ENCODE measurements around the gene GJB4. TPM values are rescaled to one million over a fixed set of nuclear protein-coding genes. Genes with fewer than 3 reads are reported as not detected.

Gene GJB4
- polyA plus RNA-seq, 2 of the 4 experiments (the other 2 are of a cell fraction): not detected

DNA sequence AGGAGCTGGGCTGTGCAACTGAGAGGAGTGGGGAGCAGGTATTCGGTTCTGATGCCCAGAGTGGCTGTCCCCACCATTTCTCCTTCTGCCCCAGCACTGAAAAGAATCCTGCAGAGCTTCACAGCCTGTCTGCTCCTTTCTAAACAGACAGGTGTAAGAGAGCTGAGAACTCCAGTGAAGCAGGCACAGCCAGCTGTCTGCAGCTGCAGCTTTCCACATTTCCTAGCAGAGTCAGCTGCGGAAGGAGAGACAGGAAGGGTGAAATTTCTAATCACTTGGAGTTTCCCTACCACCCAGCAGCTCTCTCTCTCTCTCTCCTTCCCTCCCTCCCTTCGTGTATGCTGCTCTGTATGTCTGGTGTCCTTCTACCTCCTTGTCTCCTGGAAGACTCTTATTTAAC is 45.2 kb upstream of the GJB4 start:
- no peaks in the 10 kb centered on the region for H3K9me3 ChIP-seq
- FAIRE-seq (no peak), DNase-seq (ENCODE audit: low read depth in 1 of 2, low spot score in 1 of 2) (no peak), ATAC-seq (no peak)
- POLR2A ChIA-PET: no interaction called here
- H3K4me3 ChIP-seq: no peak overlapping the region
- WGBS (ENCODE audit: missing lambda C conversion rate): 34% methylated on average over 3 of the region's 3 CpGs
- H3K4me1 ChIP-seq: no peaks in the 10 kb centered on the region
- no peak overlapping the region for H3K27ac ChIP-seq
- no peak overlapping the region for H3K4me2 ChIP-seq
- CTCF ChIA-PET: interaction anchor here (1.0 kb wide), 1 partner anchor 33 kb away, joined by 4 read pairs; no protein-coding TSS in a partner anchor
- TF ChIP-seq RARB (CRISPR knock-in tag; IDR thresholded peaks at IDR 0.05) (no peak), ESRRA (IDR thresholded peaks at IDR 0.05; ENCODE audit: borderline replicate concordance, low read length) (no peak), RNF2 (IDR thresholded peaks at IDR 0.05; ENCODE audit: borderline replicate concordance, low read depth) (no peak), CHD4 (IDR thresholded peaks at IDR 0.05; ENCODE audit: borderline replicate concordance) (no peak), FOSL2 (IDR thresholded peaks at IDR 0.05) (no peak), FOSL2 (CRISPR knock-in tag; IDR thresholded peaks at IDR 0.05) (no peak), POLR2A (IDR thresholded peaks at IDR 0.05; ENCODE audit: low read length) (no peak), CEBPB (IDR thresholded peaks at IDR 0.05) (no peak), ZNF302 (CRISPR knock-in tag; IDR thresholded peaks at IDR 0.05) (no peak), TP53 (CRISPR knock-in tag; IDR thresholded peaks at IDR 0.05) (no peak)
- TF ChIP-seq, protein P1, sequence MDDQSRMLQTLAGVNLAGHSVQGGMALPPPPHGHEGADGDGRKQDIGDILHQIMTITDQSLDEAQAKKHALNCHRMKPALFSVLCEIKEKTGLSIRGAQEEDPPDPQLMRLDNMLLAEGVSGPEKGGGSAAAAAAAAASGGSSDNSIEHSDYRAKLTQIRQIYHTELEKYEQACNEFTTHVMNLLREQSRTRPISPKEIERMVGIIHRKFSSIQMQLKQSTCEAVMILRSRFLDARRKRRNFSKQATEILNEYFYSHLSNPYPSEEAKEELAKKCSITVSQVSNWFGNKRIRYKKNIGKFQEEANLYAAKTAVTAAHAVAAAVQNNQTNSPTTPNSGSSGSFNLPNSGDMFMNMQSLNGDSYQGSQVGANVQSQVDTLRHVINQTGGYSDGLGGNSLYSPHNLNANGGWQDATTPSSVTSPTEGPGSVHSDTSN (IDR thresholded peaks at IDR 0.05): no peak
- TF ChIP-seq, protein P2, sequence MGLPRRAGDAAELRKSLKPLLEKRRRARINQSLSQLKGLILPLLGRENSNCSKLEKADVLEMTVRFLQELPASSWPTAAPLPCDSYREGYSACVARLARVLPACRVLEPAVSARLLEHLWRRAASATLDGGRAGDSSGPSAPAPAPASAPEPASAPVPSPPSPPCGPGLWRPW (IDR thresholded peaks at IDR 0.05): no peak
- TF ChIP-seq, protein P3, sequence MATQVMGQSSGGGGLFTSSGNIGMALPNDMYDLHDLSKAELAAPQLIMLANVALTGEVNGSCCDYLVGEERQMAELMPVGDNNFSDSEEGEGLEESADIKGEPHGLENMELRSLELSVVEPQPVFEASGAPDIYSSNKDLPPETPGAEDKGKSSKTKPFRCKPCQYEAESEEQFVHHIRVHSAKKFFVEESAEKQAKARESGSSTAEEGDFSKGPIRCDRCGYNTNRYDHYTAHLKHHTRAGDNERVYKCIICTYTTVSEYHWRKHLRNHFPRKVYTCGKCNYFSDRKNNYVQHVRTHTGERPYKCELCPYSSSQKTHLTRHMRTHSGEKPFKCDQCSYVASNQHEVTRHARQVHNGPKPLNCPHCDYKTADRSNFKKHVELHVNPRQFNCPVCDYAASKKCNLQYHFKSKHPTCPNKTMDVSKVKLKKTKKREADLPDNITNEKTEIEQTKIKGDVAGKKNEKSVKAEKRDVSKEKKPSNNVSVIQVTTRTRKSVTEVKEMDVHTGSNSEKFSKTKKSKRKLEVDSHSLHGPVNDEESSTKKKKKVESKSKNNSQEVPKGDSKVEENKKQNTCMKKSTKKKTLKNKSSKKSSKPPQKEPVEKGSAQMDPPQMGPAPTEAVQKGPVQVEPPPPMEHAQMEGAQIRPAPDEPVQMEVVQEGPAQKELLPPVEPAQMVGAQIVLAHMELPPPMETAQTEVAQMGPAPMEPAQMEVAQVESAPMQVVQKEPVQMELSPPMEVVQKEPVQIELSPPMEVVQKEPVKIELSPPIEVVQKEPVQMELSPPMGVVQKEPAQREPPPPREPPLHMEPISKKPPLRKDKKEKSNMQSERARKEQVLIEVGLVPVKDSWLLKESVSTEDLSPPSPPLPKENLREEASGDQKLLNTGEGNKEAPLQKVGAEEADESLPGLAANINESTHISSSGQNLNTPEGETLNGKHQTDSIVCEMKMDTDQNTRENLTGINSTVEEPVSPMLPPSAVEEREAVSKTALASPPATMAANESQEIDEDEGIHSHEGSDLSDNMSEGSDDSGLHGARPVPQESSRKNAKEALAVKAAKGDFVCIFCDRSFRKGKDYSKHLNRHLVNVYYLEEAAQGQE (IDR thresholded peaks at IDR 0.05): no peak

DNA sequence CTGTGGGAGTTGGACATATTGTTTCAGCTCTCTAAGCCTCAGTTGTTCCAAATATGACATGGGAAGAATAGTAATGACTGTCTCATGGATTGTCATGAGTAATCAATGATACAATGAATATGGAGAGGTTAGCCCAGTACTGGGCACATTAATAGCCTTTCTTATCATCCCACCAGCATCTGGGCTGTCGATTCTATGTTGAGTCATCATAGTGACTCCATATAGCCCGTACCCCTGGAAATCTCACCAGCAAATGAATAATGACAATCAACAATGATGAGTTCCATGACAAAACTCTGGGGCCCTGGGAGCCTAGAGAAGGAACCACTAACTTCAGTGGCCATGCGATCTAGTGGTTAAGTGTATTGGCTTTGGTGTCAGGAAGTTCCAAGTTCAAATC is 44.4 kb upstream of the GJB4 start:
- no peak for ATAC-seq

More for the DNA sequence above, 44.4 kb upstream of the GJB4 start:
- H3K9me3 ChIP-seq: no peaks in the 10 kb centered on the region
- no peak overlapping the region for H3K27ac ChIP-seq
- ChIA-PET POLR2A (no interaction called here), CTCF (no interaction called here)
- H3K4me3 ChIP-seq: no peak overlapping the region
- WGBS (ENCODE audit: missing lambda C conversion rate): 28% methylated on average over 3 of the region's 3 CpGs
- FAIRE-seq (no peak), DNase-seq (ENCODE audit: low read depth in 1 of 2, low spot score in 1 of 2) (no peak)
- H3K4me1 ChIP-seq: no peaks in the 10 kb centered on the region
- no peak overlapping the region for H3K4me2 ChIP-seq
- no peak for TF ChIP-seq FOSB (CRISPR knock-in tag; IDR thresholded peaks at IDR 0.05)
- no peak for TF ChIP-seq CEBPB (IDR thresholded peaks at IDR 0.05)
- TF ChIP-seq, protein P4, sequence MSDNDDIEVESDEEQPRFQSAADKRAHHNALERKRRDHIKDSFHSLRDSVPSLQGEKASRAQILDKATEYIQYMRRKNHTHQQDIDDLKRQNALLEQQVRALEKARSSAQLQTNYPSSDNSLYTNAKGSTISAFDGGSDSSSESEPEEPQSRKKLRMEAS (IDR thresholded peaks at IDR 0.05): no peak
- TF ChIP-seq HEYL (CRISPR knock-in tag; IDR thresholded peaks at IDR 0.05): no peak
- no peak for TF ChIP-seq CHD4 (IDR thresholded peaks at IDR 0.05; ENCODE audit: borderline replicate concordance)
- TF ChIP-seq NPAS2 (CRISPR knock-in tag; IDR thresholded peaks at IDR 0.05; ENCODE audit: borderline replicate concordance): no peak
- TF ChIP-seq NR3C1 (IDR thresholded peaks at IDR 0.05): no peak
- no peak for TF ChIP-seq FOXS1 (CRISPR knock-in tag; IDR thresholded peaks at IDR 0.05)
- no peak for TF ChIP-seq CBX8 (IDR thresholded peaks at IDR 0.05)
- TF ChIP-seq MAFK (IDR thresholded peaks at IDR 0.05; ENCODE audit: partially characterized antibody): no peak
- TF ChIP-seq NFE2L2 (conservative IDR thresholded peaks at IDR 0.05; ENCODE audit: low read length): no peak
- no peak for TF ChIP-seq MYC (IDR thresholded peaks at IDR 0.05; ENCODE audit: borderline replicate concordance, low read length)
- TF ChIP-seq SMC3 (IDR thresholded peaks at IDR 0.05): no peak
- no peak for TF ChIP-seq JUN (IDR thresholded peaks at IDR 0.05)
- TF ChIP-seq, protein P5, sequence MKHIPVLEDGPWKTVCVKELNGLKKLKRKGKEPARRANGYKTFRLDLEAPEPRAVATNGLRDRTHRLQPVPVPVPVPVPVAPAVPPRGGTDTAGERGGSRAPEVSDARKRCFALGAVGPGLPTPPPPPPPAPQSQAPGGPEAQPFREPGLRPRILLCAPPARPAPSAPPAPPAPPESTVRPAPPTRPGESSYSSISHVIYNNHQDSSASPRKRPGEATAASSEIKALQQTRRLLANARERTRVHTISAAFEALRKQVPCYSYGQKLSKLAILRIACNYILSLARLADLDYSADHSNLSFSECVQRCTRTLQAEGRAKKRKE (CRISPR knock-in tag; IDR thresholded peaks at IDR 0.05; ENCODE audit: low read depth): no peak

Data from A549 (cell line).